K562 (cell line): ENCODE data around the gene CCDC93. TPM values are rescaled to one million over a fixed set of nuclear protein-coding genes. Genes with fewer than 3 reads are reported as not detected.

ENCODE experiments used
- ATAC-seq: fragments of 200-7000 bp; cut with Tn5 transposase; 3 replicates; pipeline ENCODE4 v1.9.1; 2020; ENCODE audit warnings: moderate library complexity
- BruUV-seq: library from RNA; stranded (reverse); fragments of 400-500 nt; replicated peaks from 2 replicates; lab custom pipeline; 2021; lab: Mats Ljungman, UMichigan
- CTCF ChIA-PET: fragments of 300-600 bp; formaldehyde crosslinking; extraction: SDS; loops from one replicate; lab custom pipeline; 2021; ENCODE audit warnings: low intra/inter-chr PET ratio; lab: Yijun Ruan, JAX
- POLR2A ChIA-PET: fragments of 300-600, 350-650 bp; sonication (Branson Sonifier 250); formaldehyde crosslinking; extraction: SDS; loops from one replicate; lab custom pipeline; 2021; ENCODE audit warnings: antibody characterized with exemption, inconsistent platforms; lab: Yijun Ruan, JAX
- DNase-seq, 4 experiments: peaks; one replicate each; pipeline versions ENCODE4 v3.0.0 to v3.0.0-alpha.2; 2011 to 2018; ENCODE audit warnings: low spot score in 3 of 4, mixed read lengths in 3 of 4; ENCODE audit errors: extremely low read depth in 1 of 4
- FAIRE-seq: peaks from 2 replicates; lab custom pipeline; 2011; peaks lifted over from hg19 to GRCh38; lab: Jason Lieb, UNC
- H2AFZ ChIP-seq: 2 replicates; pipeline ENCODE4 v1.6.0; 2011; ENCODE audit warnings: low read depth, low read length, control low read depth, inconsistent platforms
- H3K27ac ChIP-seq: fragments of 200-600 bp; 3 replicates; pipeline ENCODE4 v1.8.0; 2011; ENCODE audit warnings: low read depth, mild to moderate bottlenecking, control low read depth, inconsistent platforms, low read length, moderate library complexity, mixed read lengths; ENCODE audit errors: extremely low read depth
- H3K27me3 ChIP-seq, 2 experiments: fragments of 300-600 bp in 1 of 2; 2 replicates in 1 of 2; 3 replicates in 1 of 2; pipeline versions ENCODE4 v1.6.0 to v1.8.0; 2011; ENCODE audit warnings: inconsistent platforms in 2 of 2, low read length in 2 of 2, mild to moderate bottlenecking in 1 of 2, mixed read lengths in 1 of 2, moderate library complexity in 1 of 2; ENCODE audit not compliant: control insufficient read depth in 2 of 2, insufficient read depth in 2 of 2
- H3K36me3 ChIP-seq: fragments of 300-600 bp; 3 replicates; pipeline ENCODE4 v1.8.0; 2011; ENCODE audit warnings: mild to moderate bottlenecking, low read length, inconsistent platforms; ENCODE audit not compliant: control insufficient read depth, insufficient read depth
- H3K4me1 ChIP-seq, 2 experiments: fragments of 200-600 bp in 1 of 2; replicated peaks in 1 of 2; 2 replicates in 1 of 2; 3 replicates in 1 of 2; pipeline versions ENCODE4 v1.5.1 to v1.8.0; 2011; ENCODE audit warnings: inconsistent platforms in 2 of 2, low read length in 2 of 2, mild to moderate bottlenecking in 1 of 2, mixed read lengths in 1 of 2, moderate library complexity in 1 of 2; ENCODE audit not compliant: control insufficient read depth in 2 of 2, insufficient read depth in 2 of 2
- H3K4me2 ChIP-seq: 2 replicates; pipeline ENCODE4 v1.6.1; 2011; ENCODE audit warnings: low read length, control low read depth, inconsistent platforms, mixed read lengths; ENCODE audit not compliant: insufficient read depth
- H3K4me3 ChIP-seq: fragments of 200-600 bp; sonication (generic), shearing (Covaris generic); 2 replicates; pipeline ENCODE4 v1.5.1; 2016; ENCODE audit warnings: control low read depth, inconsistent platforms
- H3K79me2 ChIP-seq: fragments of 200-600 bp; 3 replicates; pipeline ENCODE4 v1.8.0; 2011; ENCODE audit warnings: low read length, inconsistent platforms; ENCODE audit not compliant: control insufficient read depth, insufficient read depth
- H3K9ac ChIP-seq, 2 experiments: 2 replicates each; pipeline versions ENCODE4 v1.6.0 to v1.6.1; 2011; ENCODE audit warnings: low read depth in 2 of 2, low read length in 2 of 2, control low read depth in 1 of 2, inconsistent platforms in 1 of 2, mild to moderate bottlenecking in 1 of 2, mixed read lengths in 1 of 2; ENCODE audit not compliant: insufficient read depth in 1 of 2
- H3K9me1 ChIP-seq: one replicate; pipeline ENCODE4 v1.6.0; 2011; ENCODE audit warnings: inconsistent platforms, mild to moderate bottlenecking, low read length, moderate library complexity; ENCODE audit not compliant: control insufficient read depth, insufficient read depth
- H3K9me3 ChIP-seq: replicated peaks from 2 replicates; pipeline ENCODE4 v1.5.1; 2011; ENCODE audit warnings: low read depth, low read length, inconsistent platforms; ENCODE audit not compliant: control insufficient read depth, insufficient read depth
- H4K20me1 ChIP-seq: replicated peaks from 2 replicates; pipeline ENCODE4 v1.6.1; 2011; ENCODE audit warnings: low read length, inconsistent platforms, mixed read lengths; ENCODE audit not compliant: control insufficient read depth, insufficient read depth
- BRD9 ChIP-seq: fragments of 450-650 bp; IDR thresholded peaks from 2 replicates; pipeline ENCODE4 v1.6.1; 2018; ENCODE audit warnings: low read depth; ENCODE audit not compliant: partially characterized antibody
- CBFA2T2 ChIP-seq: fragments of 450-650 bp; conservative IDR thresholded peaks from 2 replicates; pipeline ENCODE4 v1.6.1; 2017; ENCODE audit warnings: mild to moderate bottlenecking
- CBFA2T3 ChIP-seq: fragments of 450-650 bp; IDR thresholded peaks from 2 replicates; pipeline ENCODE4 v1.6.1; 2017
- DMBX1 ChIP-seq: fragments of 250-450 bp; sonication (Bioruptor Pico); IDR thresholded peaks from 2 replicates; pipeline ENCODE4 v1.8.0; 2022; ENCODE audit warnings: inconsistent platforms, mild to moderate bottlenecking, moderate library complexity, borderline replicate concordance
- ESRRB ChIP-seq: fragments of 250-450 bp; sonication (Bioruptor Pico); IDR thresholded peaks from 2 replicates; pipeline ENCODE4 v1.5.0; 2020; ENCODE audit warnings: mild to moderate bottlenecking, moderate library complexity, borderline replicate concordance
- FOXJ2 ChIP-seq: fragments of 200-800 bp; sonication (Bioruptor generic); IDR thresholded peaks from 2 replicates; pipeline ENCODE4 v1.6.1; 2016; ENCODE audit warnings: missing genetic modification characterization, missing compliant biosample characterization
- HNRNPL ChIP-seq: fragments of 200-400 bp; formaldehyde crosslinking; IDR thresholded peaks from 2 replicates; pipeline ENCODE4 v1.6.1; 2017; ENCODE audit warnings: low read depth, mild to moderate bottlenecking, low read length
- HNRNPLL ChIP-seq: fragments of 200-400 bp; formaldehyde crosslinking; IDR thresholded peaks from 2 replicates; pipeline ENCODE4 v1.6.1; 2017; ENCODE audit warnings: low read length, low read depth, mild to moderate bottlenecking; ENCODE audit not compliant: poor library complexity, severe bottlenecking
- SMC3 ChIP-seq: conservative IDR thresholded peaks from 2 replicates; pipeline ENCODE4 v1.6.1; 2011; ENCODE audit warnings: low read depth, low read length, improper control_type of control experiment; ENCODE audit not compliant: insufficient read depth
- SNRNP70 ChIP-seq: fragments of 200-400 bp; formaldehyde crosslinking; optimal IDR thresholded peaks from 2 replicates; pipeline ENCODE3; 2017; ENCODE audit warnings: low read depth, low read length
- TAF9B ChIP-seq: fragments of 450-650 bp; IDR thresholded peaks from 2 replicates; pipeline ENCODE4 v1.6.1; 2018; ENCODE audit warnings: mild to moderate bottlenecking; ENCODE audit not compliant: partially characterized antibody
- TBL1XR1 ChIP-seq, 2 experiments: IDR thresholded peaks; 2 replicates each; pipeline ENCODE4 v1.6.1; 2012; ENCODE audit warnings: improper control_type of control experiment in 2 of 2, low read length in 2 of 2, mild to moderate bottlenecking in 1 of 2
- ZNF146 ChIP-seq: IDR thresholded peaks from one replicate; pipeline ENCODE4 v1.6.1; 2018; ENCODE audit warnings: missing compliant biosample characterization; ENCODE audit not compliant: unreplicated experiment
- ZNF274 ChIP-seq: IDR thresholded peaks from 2 replicates; pipeline ENCODE4 v1.6.1; 2011; ENCODE audit warnings: low read depth, mild to moderate bottlenecking, low read length, moderate library complexity, borderline replicate concordance
- ZNF316 ChIP-seq: fragments of 450-650 bp; IDR thresholded peaks from 2 replicates; pipeline ENCODE4 v1.6.1; 2016
- ZNF57 ChIP-seq: fragments of 450-650 bp; formaldehyde crosslinking; IDR thresholded peaks from 2 replicates; pipeline ENCODE4 v1.4.0; 2020; ENCODE audit warnings: mild to moderate bottlenecking, moderate library complexity
- WGBS: fragments of 100-300 bp; shearing (Covaris generic); methylation state at CpG from one replicate; pipeline ENCODE4 v1.1.6; 2016; ENCODE audit warnings: low coverage, mixed read lengths; ENCODE audit not compliant: insufficient coverage; ENCODE audit errors: missing lambda C conversion rate; 5-methylcytosine and 5-hydroxymethylcytosine counted together
- in situ Hi-C: fragments of 300-500 bp; cut with MboI; formaldehyde crosslinking; loops from 4 replicates; pipeline ENCODE4 v1.15.0; 2018; ENCODE audit warnings: inconsistent platforms, mixed read lengths
- intact Hi-C: fragments of 100-400 bp; cut with micrococcal nuclease; formaldehyde crosslinking; loops from 2 replicates; pipeline ENCODE4 v1.14.2; 2022
- polyA plus RNA-seq, 8 experiments: library from polyadenylated mRNA; depleted of rRNA in 4 of 8; stranded (reverse) in 5 of 8; unstranded in 3 of 8; fragments of >200 nt; fragmentation: Nextera tagmentation in 2 of 8; fragmentation: Illumina TruSeq in 1 of 8; extraction: Ambion mirVana in 2 of 8; extraction: Trizol in 1 of 8; gene quantifications; 2 replicates each; pipeline versions ENCODE4 v1.2.1 to v1.2.3, GENCODE V29; 2011 to 2014; ENCODE audit warnings: inconsistent platforms in 1 of 8, missing spikeins in 1 of 8
- total RNA-seq, 7 experiments: library from RNA; depleted of rRNA in 6 of 7; stranded (reverse); fragments of >200 nt in 6 of 7; fragmentation: Illumina TruSeq in 2 of 7; extraction: Trizol in 2 of 7; gene quantifications; 2 replicates each; pipeline versions ENCODE4 v1.2.1 to v1.2.3, GENCODE V29; 2011 to 2021; ENCODE audit warnings: low replicate concordance in 1 of 7

Gene CCDC93
- total and polyA plus RNA-seq, 9 of the 15 experiments (the other 6 are each of a cell fraction or from before 2014, with no cell fraction given): 3.3 to 19.3 (median 12.4) TPM

GRCh38 chr2:117952228-117952627 lies 61.6 kb downstream of the CCDC93 start:
- no peak overlapping the region for H3K27ac ChIP-seq
- no peaks in the 10 kb centered on the region for H4K20me1 ChIP-seq
- H2AFZ ChIP-seq: no peak overlapping the region
- peaks cover 83% of the 10 kb centered on the region for H3K36me3 ChIP-seq
- ATAC-seq (peak; percentile 49; the same call in 2 of the 3 replicates), DNase-seq (peak in 2 of 4 experiments; percentile 8 to 10), FAIRE-seq (no peak)
- no peaks in the 10 kb centered on the region for H3K27me3 ChIP-seq
- BruUV-seq: no TSS peak
- no peaks in the 10 kb centered on the region for H3K9me1 ChIP-seq
- H3K4me1 ChIP-seq: no peaks in the 10 kb centered on the region; a peak in 2 of 5 replicates
- intact Hi-C loops (no loop called here), in situ Hi-C loops (no loop called here)
- CTCF ChIA-PET: no interaction called here
- H3K79me2 ChIP-seq: no peaks in the 10 kb centered on the region
- 54% methylated on average over 4 of the region's 4 CpGs for WGBS
- no peaks in the 10 kb centered on the region for H3K9me3 ChIP-seq
- no peak overlapping the region for H3K4me2 ChIP-seq
- no peak overlapping the region for H3K4me3 ChIP-seq
- H3K9ac ChIP-seq: no peak overlapping the region
- POLR2A ChIA-PET: no interaction called here
- TF ChIP-seq ZNF146: no peak
- no peak for TF ChIP-seq HNRNPL
- no peak for TF ChIP-seq TBL1XR1 (IDR thresholded peaks at IDR 0.05; ENCODE audit: low read length in 2 of 2)
- no peak for TF ChIP-seq ZNF274
- no peak for TF ChIP-seq FOXJ2 (tag)
- no peak for TF ChIP-seq ZNF57 (CRISPR knock-in tag)
- TF ChIP-seq SMC3: no peak
- no peak for TF ChIP-seq TAF9B
- TF ChIP-seq CBFA2T2: peak; percentile 62
- no peak for TF ChIP-seq SNRNP70
- no peak for TF ChIP-seq ESRRB (CRISPR knock-in tag)
- no peak for TF ChIP-seq HNRNPLL
- no peak for TF ChIP-seq BRD9
- TF ChIP-seq CBFA2T3: peak; percentile 76
- no peak for TF ChIP-seq ZNF316
- TF ChIP-seq DMBX1 (CRISPR knock-in tag): no peak
